NCI-H1694 (cell line): ENCODE results near the gene IBA57.
"Not testable (repeated sequence)": the region's sequence is repeated elsewhere in the genome, so short reads cannot be mapped to it uniquely, and the experiment has no call there.

ENCODE experiments used
- DNase-seq: peaks from one replicate; lab custom pipeline; 2025; lab: John Stamatoyannopoulos, UW

Gene IBA57

GRCh38 chr1:228172591-228173527, 7.3 kb downstream of the IBA57 start:
- no peak for DNase-seq

DNA sequence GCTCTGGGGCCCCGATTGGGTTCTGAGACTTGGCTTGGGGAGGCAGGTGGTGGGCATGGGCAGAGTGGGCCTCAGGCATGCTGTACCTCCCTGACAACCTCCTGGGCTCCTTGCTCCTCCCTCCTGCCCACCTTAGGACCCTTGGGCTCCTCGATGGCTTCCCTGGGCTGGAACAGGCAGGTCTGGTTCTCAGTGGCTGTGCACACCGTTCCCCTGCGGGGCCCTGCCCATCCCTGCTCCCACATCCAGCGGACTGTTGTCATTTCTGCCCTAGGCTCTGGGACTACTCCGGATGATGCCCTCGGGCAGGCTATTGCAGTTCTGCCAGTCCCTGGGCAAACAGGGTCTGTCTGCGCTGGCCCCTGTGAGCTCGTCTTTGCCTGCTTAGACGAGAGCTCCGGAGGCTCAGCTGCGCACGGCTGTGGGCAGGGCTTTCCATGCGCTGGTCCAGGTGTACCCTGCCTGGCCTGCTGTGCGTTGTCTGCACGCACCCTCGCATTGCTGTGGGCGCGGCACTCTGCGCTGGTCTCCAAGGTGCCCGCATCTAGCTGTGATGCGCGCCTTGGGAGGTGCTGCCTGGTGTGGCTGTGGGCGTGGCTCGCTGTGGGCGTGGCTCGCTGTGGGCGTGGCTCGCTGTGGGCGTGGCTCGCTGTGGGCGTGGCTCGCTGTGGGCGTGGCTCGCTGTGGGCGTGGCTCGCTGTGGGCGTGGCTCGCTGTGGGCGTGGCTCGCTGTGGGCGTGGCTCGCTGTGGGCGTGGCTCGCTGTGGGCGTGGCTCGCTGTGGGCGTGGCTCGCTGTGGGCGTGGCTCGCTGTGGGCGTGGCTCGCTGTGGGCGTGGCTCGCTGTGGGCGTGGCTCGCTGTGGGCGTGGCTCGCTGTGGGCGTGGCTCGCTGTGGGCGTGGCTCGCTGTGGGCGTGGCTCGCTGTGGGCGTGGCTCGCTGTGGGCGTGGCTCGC, 8.2 kb downstream of the IBA57 start:
- not testable (repeated sequence) for DNase-seq

DNA sequence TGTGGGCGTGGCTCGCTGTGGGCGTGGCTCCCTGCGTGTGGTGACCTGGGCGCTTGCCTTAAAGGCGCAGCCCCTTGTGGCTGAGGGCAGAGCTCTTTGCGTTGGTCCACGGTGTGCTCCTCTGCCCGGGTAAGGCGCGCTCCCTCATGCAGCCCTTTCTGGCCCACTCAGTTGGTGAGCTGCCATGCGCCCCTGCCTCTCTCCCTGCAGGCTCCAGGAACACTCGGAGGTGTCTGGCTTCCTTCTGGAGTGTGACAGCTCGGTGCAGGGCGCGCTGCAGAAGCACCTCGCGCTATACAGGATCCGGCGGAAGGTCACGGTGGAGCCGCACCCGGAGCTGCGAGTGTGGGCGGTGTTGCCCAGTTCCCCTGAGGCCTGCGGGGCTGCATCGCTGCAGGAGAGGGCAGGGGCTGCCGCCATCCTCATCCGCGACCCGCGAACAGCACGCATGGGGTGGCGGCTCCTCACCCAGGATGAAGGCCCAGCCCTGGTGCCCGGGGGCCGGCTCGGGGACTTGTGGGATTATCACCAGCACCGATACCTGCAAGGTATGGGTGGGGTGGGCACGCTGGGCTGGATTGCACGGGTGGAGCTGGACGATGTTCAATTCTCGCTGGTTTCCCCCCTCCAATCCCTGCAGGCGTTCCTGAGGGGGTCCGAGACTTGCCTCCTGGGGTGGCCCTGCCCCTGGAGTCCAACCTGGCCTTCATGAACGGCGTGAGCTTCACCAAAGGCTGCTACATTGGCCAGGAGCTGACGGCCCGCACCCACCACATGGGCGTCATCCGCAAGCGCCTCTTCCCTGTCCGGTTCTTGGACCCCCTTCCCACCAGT, 9.1 kb downstream of the IBA57 start:
- DNase-seq, result no peak

- DNase-seq, result no peak
These were observed 9.9 kb downstream of the IBA57 start for GRCh38 chr1:228175316-228176023.

GRCh38 chr1:228176024-228176395, 10.4 kb downstream of the IBA57 start:
- no peak for DNase-seq

- DNase-seq, result no peak
These were observed 11.0 kb downstream of the IBA57 start for GRCh38 chr1:228176461-228177182.

- DNase-seq, result no peak
These were observed 11.5 kb downstream of the IBA57 start for GRCh38 chr1:228177183-228177475.

DNA sequence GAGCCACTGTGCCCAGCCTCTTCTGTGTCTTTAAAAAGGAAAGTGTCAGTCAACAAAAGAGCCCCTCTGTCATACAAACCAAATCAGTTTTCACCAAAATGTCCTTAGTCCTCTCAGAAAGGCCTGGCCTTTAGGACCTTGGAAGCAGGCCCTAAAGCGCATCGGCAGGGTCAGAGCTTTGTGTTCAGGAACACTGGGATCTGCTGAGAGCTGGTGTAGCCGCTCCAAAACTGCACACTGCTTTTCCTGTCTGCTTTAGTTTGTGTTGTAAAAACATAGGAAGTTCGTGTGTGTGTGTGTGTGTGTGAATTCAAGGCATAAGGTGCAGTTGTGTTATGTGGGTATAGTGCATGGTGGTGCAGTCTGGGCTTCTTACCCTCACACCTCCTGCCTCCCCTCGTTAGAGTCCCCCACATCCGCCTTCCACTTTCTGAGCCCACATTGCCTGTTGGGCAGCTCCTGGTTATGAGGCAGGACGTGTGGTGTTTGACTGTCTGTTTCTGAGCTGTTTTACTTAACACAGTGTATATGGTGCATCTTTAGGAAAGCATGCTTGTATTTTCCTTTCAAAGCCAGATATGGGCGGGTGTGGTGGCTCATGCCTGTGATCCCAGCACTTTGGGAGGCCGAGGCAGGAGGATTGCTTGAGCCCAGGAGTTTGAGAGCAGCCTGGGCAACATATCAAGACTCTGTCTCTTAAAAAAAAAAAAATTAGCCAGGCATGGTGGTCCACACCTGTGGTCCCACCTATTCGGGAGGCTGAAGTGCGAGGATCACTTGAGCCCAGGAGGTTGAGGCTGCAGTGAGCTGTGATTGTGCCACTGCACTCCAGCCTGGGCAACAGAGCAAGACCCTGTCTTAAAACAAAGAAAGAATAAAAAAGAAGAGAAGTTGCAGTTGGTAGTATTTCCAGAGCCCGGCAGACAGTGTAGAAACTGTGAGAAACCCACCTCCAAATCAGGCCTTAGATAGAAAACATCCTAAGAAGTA, 12.4 kb downstream of the IBA57 start:
- no peak for DNase-seq

DNA sequence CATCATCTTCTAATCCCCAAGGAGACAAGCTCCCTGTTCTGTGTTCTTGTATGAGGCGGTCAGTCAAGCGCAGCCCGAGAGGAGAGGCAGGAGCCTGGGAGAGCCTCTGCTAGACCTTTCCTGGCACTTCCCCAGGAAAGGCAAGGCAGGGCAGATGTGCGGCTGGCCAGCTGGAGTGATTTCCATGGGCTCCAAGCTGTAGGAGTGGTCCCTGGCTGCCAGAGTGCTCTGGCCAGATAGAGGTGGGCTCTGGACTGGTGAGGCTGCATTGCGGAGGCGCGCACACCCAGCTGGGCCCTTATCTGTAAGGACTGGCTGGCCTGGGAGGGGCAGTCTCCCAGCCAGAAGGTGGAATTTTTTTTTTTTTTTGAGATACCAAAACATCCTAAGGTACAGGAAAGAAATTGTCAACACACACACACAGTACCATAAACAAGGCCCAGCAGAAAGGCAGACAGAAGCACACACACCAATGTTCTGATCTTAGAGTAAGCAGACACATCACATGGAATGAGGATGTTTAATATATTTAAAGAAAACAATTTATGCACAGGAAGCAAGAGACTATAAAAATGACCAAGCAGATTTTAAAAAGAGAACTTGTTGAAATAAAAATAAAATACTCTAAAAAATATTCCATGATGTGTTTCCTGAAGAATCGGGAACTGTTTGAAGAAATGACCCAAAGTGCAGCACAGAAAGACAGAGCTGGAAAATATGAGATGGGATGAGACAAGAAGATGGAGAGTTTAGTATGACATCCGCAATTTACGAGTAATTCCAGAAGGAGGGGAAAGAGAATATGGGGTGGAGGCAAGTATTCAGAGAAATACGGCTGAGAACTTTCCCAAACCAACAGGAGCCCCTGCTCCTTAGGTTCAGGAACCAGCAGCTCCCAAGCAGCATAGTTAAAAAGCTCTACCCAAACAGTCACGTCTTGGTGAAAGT, 13.4 kb downstream of the IBA57 start:
- no peak for DNase-seq

DNA sequence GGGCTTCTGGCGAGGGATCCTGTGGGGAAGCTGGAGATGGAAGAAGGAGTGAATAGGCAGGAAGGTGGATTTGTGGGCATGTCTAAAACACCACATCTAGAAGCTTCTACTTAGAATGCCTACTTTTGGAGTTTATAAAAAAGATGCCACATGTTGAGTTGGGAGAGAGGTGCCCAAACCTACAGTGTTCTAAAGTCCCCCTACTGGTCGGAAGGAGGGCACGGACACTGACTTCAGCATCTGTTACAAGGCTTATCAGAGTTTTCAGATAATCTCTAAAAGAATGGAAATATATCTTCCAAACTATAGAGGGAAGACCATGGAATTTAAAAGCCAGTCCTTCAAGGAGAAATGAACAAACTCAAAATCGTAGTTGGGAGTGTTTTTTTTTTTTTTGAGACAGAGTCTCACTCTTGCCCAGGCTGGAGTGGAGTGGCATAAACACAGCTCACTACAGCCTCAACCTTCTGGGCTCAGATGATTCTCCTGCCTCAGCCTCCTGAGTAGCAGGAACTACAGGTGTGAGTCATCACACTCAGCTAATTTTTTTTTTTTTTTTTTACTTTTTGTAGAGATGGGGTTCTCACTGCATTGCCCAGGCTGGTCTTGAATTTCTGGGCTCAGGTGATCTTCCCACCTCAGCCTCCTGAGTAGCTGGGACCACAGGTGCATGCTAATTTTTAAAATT, 14.8 kb downstream of the IBA57 start:
- DNase-seq, result no peak

DNA sequence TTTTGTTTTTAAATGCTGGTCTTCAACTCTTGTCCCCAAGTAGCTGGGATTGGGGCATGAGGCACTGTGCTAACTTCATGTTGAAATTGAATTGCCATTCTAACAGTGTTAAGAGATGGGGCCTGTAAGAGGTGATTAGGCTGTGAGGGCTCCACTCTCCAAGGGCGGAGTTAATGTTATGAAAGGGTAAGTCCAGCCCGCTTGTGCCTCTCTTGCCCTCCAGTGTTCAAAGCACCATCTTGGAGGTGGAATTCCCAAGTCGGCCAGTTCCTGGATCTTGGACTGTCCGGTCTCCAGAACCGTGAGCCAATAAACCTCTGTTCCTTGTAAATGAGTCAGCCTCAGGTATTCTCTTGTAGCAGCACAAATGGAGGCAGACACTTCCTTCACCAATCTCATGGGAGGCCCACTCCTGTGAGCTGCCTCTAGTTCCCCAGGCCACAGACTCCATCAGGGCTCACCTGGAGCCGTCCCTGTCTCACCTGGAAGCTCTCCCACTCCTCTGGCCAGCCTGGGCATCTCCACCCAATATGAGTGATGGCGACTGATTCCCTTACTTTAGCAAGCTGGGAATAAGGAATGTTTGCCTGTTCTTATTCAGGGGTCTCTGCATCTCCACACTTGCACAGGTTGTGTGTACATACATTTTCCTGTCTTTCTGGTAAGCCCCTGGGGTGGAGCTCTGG, 15.5 kb downstream of the IBA57 start:
- DNase-seq, result no peak

GRCh38 chr1:228181645-228182034, 16.0 kb downstream of the IBA57 start:
- DNase-seq, result no peak

DNA sequence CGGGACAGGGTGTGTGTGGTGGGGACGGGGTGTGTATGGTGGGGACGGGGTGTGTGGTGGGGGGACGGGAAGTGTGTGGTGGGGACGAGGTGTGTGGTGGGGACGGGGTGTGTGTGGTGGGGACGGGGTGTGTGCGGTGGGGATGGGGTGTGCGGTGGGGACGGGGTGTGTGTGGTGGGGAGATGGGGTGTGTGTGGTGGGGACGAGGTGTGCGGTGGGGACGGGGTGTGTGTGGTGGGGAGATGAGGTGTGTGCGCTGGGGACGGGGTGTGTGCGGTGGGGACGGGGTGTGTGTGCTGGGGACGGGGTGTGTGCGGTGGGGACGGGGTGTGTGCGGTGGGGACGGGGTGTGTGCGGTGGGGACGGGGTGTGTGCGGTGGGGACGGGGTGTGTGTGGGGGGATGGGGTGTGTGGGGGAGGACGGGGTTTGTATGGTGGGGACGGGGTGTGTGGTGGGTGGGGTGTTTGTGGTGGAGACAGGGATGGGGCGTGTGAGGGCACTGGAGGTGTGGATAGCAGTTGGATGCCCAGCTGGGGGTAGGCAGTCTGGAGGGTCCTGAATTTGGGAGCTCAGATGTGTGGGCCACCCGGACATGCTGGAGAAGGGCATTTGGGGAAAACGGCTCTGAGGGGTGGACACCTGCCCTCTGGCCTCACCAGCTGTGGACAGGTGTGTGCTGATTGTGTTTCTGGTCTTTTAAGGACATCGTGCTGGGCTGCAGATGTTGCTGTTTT, 16.9 kb downstream of the IBA57 start:
- no peak for DNase-seq

DNA sequence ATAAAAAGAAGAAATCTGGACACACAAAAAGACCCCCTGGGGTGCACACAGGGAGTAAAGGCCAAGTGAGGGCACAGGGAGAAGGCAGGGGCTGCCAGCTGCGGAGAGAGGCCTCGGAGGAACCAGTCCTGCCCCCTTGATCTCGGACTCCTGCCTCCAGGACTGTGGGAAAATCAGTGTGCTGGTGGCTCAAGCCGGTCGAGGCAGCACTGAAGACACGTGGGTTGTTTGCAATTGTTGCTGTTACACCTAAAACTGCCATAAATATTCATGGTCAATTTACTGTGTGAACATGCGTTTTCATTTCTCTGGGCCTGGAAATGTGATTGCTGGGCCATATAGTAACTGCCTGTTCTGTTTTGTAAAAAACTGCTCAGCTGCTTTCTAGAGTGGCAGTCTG, 18.5 kb downstream of the IBA57 start:
- no peak for DNase-seq

GRCh38 chr1:228185641-228185965, 20.0 kb downstream of the IBA57 start:
- no peak for DNase-seq

DNA sequence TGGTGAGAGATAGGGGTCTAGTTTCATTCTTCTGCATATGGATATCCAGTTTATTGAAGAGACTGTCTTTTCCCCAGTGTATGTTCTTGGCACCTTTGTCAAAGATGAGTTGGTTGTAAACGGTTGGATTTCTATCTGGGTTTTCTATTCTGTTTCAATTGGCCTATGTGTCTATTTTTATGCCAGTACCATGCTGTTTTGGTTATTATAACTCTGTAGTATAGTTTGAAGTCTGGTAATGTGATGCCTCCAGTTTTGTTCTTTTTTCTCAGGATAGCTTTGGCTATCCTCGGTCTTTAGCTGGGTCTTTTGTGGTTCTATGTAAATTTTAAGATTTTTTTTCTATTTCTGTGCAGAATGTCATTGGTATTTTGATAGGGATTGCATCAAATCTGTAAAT, 22.6 kb downstream of the IBA57 start:
- DNase-seq, result not testable (repeated sequence)

DNA sequence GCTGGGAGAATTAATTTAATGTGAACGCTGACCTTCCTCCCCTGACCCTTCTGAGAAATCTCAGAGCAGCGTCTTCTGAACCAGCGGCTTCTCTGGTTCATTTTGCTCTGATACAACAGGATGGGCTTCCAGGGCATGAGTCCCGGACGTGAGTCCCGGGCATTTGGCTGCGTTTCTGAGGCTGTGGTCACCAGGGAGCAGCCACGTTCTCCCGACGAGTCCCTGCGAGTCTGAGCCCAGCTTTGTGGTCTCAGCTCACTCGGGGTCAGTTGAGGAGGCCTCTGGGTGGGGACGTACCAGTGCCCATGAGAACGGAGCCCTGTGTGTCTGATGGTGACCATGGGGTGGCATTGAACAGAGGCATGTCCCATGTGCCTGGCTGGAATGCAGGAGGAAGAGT, 24.6 kb downstream of the IBA57 start:
- DNase-seq, result no peak
